Lung (tissue), 12 donors: Measurements from ENCODE around the gene MAGEH1. TPM values are rescaled to one million over a fixed set of nuclear protein-coding genes. Genes with fewer than 3 reads are reported as not detected.
A peak's percentile ranks its signal among the peaks of the same experiment; 100 is the strongest.
"Not testable (repeated sequence)": the region's sequence is repeated elsewhere in the genome, so short reads cannot be mapped to it uniquely, and the experiment has no call there.

Experiments
- ATAC-seq: fragments of 200-7000 bp; cut with Tn5 transposase; one replicate; pipeline ENCODE4 v1.9.1; 2020; ENCODE audit warnings: moderate number of reproducible peaks; ENCODE audit not compliant: insufficient read depth, low FRiP score
- DNase-seq, 3 donors: peaks; one replicate each; pipeline ENCODE4 v3.0.0-alpha.2; 2013 to 2017
- H3K27ac ChIP-seq, 2 donors: one replicate each; pipeline ENCODE4 v1.5.1; 2013; ENCODE audit warnings: mild to moderate bottlenecking in 2 of 2, moderate library complexity in 2 of 2, control low read depth in 1 of 2, inconsistent platforms in 1 of 2, low read depth in 1 of 2, low read length in 1 of 2
- H3K27me3 ChIP-seq, 3 donors: one replicate each; pipeline ENCODE4 v1.5.1; 2013; ENCODE audit warnings: low read length in 2 of 3; ENCODE audit not compliant: control insufficient read depth in 3 of 3, insufficient read depth in 3 of 3
- H3K36me3 ChIP-seq, 4 donors: one replicate each; pipeline ENCODE4 v1.5.1; 2013; ENCODE audit warnings: low read length in 4 of 4, mild to moderate bottlenecking in 1 of 4, moderate library complexity in 1 of 4; ENCODE audit not compliant: control insufficient read depth in 4 of 4, insufficient read depth in 4 of 4
- H3K4me1 ChIP-seq, 5 donors: one replicate each; pipeline ENCODE4 v1.5.1; 2013; ENCODE audit warnings: low read length in 5 of 5, mild to moderate bottlenecking in 2 of 5, moderate library complexity in 1 of 5; ENCODE audit not compliant: control insufficient read depth in 5 of 5, insufficient read depth in 5 of 5
- H3K4me3 ChIP-seq: one replicate; pipeline ENCODE4 v1.5.1; 2013; ENCODE audit warnings: mild to moderate bottlenecking, control low read depth, moderate library complexity
- H3K9ac ChIP-seq, 2 donors: one replicate each; pipeline ENCODE4 v1.5.1; 2013; ENCODE audit warnings: low read length in 2 of 2, control low read depth in 1 of 2; ENCODE audit not compliant: insufficient read depth in 1 of 2
- H3K9me3 ChIP-seq, 4 donors: one replicate each; pipeline ENCODE4 v1.5.1; 2013; ENCODE audit warnings: low read length in 3 of 4, mild to moderate bottlenecking in 1 of 4, moderate library complexity in 1 of 4; ENCODE audit not compliant: control insufficient read depth in 4 of 4, insufficient read depth in 3 of 4
- CTCF ChIP-seq: IDR thresholded peaks from 2 replicates; pipeline ENCODE4 v1.5.1; 2012; ENCODE audit warnings: mild to moderate bottlenecking; ENCODE audit errors: control extremely low read depth, extremely low read depth
- WGBS, 2 donors: extraction: QIAGEN DNeasy Blood & Tissue Kit; methylation state at CpG; one replicate each; pipeline ENCODE4 v1.1.7; 2013; 5-methylcytosine and 5-hydroxymethylcytosine counted together
- polyA plus RNA-seq, 2 donors: library from polyadenylated mRNA; stranded (reverse); fragments of 200-250 nt; gene quantifications; one replicate each; pipeline ENCODE4 v1.2.1, GENCODE V29; 2013
- total RNA-seq, 2 donors: library from RNA; depleted of rRNA in 1 of 2; stranded (reverse); fragments of >200 nt in 1 of 2; gene quantifications; one replicate each; pipeline ENCODE4 v1.2.1, GENCODE V29; 2014 to 2021
- donor health status: control.
- donor health status: control.
- donor health status: Bipolar disorder and iron deficiency.
- donor health status: healthy.
- donor health status: DM: yes; HTN: yes; CAD: no.

Gene MAGEH1
- total and polyA plus RNA-seq, 4 donors = 16.8 to 63.3 (median 24.5) TPM

DNA sequence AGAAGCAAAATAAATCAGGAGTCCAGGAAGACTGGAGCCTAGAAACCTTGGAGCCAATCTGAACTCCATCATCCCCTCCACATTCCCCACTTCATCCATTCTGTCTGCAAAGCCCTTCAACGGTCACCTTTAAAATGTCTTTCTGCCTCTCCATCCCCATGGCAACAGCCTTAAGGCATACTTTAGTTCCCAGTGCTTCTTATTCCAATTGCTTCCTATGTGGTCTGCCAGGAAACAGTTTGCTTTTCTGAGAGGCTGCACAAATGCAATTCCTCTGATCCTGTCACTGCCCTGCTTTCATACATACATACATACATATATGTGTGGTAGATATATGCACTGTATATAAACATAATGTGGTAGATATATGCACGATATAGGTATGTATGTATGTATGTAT lies 786 bp upstream of the MAGEH1 start:
- no peak for ATAC-seq
- Histone ChIP-seq H3K9me3 (peaks cover 0 to 2% (median 0%) of the 10 kb centered on the region in 4 donors), H3K4me1 (peaks cover 0 to 5% (median 0%) of the 10 kb centered on the region in 5 donors), H3K27ac (peak overlapping the region in 1 of 2 donors; percentile 17), H3K36me3 (no peaks in the 10 kb centered on the region), H3K4me3 (no peak overlapping the region), H3K9ac (peak overlapping the region in 1 of 2 donors; percentile 43), H3K27me3 (no peaks in the 10 kb centered on the region)
- no peak for TF ChIP-seq CTCF
- WGBS, 2 donors = 20 to 46% methylated on average over 2 of the region's 2 CpGs
- peak in 2 of 3 donors; percentile 43 to 51 for DNase-seq

GRCh38 chrX:55451626-55451989 lies 319 bp upstream of the MAGEH1 start:
- no peak for DNase-seq
- H3K9ac ChIP-seq = peak overlapping the region in 1 of 2 donors; percentile 43
- no peaks in the 10 kb centered on the region for H3K36me3 ChIP-seq
- peak overlapping the region; percentile 27 for H3K4me3 ChIP-seq
- TF ChIP-seq CTCF = no peak
- H3K4me1 ChIP-seq = peaks cover 0 to 5% (median 0%) of the 10 kb centered on the region in 5 donors
- WGBS, 2 donors = 2 to 39% methylated on average over 11 of the region's 11 CpGs
- no peak for ATAC-seq
- H3K27me3 ChIP-seq = no peaks in the 10 kb centered on the region
- H3K9me3 ChIP-seq = peaks cover 0 to 2% (median 0%) of the 10 kb centered on the region in 4 donors
- H3K27ac ChIP-seq = peak overlapping the region; percentile 77 to 88

GRCh38 chrX:55452833-55453124 lies 852 bp downstream of the MAGEH1 start:
- peak overlapping the region in 1 of 2 donors; percentile 88 for H3K27ac ChIP-seq
- WGBS, 2 donors = 0 to 38% methylated on average over 9 of the region's 9 CpGs
- H3K4me3 ChIP-seq = peak overlapping the region; percentile 61
- no peak for ATAC-seq
- peaks cover 0 to 2% (median 0%) of the 10 kb centered on the region in 4 donors for H3K9me3 ChIP-seq
- H3K9ac ChIP-seq = peak overlapping the region; percentile 41 to 65
- no peak for TF ChIP-seq CTCF
- no peak for DNase-seq
- H3K4me1 ChIP-seq = peaks cover 0 to 5% (median 0%) of the 10 kb centered on the region in 5 donors
- no peaks in the 10 kb centered on the region for H3K27me3 ChIP-seq
- H3K36me3 ChIP-seq = no peaks in the 10 kb centered on the region

GRCh38 chrX:55455708-55456107 lies 3.8 kb downstream of the MAGEH1 start:
- not testable (repeated sequence) for H3K9me3 ChIP-seq, H3K9ac ChIP-seq, H3K27ac ChIP-seq, H3K4me1 ChIP-seq, H3K27me3 ChIP-seq, H3K36me3 ChIP-seq, ATAC-seq, DNase-seq, H3K4me3 ChIP-seq
- no CpG with 5 or more reads among the region's 6 CpGs for WGBS, 2 donors

DNA sequence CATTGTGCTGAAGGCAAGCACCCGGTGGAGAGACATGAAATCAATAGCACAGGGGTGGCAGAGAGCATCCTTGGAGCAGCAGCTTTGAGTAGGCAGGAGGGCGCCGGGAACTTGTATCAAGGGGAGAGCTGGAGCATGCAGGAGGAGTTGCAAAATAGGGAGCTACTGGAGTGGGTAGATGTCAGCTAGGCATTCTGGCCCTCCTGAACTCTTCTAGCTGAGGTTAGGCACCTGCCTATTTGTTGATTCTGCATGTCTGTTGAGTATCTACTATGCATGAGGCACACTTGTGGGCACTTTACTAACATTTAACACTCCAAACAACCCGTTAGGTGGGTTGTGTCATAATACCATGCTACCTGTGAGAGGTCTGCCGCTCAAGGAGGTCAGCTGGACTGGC lies 7.5 kb downstream of the MAGEH1 start:
- H3K4me3 ChIP-seq, H3K36me3 ChIP-seq, DNase-seq, H3K27ac ChIP-seq, H3K4me1 ChIP-seq, H3K9me3 ChIP-seq, H3K9ac ChIP-seq, H3K27me3 ChIP-seq: not testable (repeated sequence)
- WGBS, 2 donors = no CpG with 5 or more reads among the region's 5 CpGs
- peak; percentile 54 for ATAC-seq

DNA sequence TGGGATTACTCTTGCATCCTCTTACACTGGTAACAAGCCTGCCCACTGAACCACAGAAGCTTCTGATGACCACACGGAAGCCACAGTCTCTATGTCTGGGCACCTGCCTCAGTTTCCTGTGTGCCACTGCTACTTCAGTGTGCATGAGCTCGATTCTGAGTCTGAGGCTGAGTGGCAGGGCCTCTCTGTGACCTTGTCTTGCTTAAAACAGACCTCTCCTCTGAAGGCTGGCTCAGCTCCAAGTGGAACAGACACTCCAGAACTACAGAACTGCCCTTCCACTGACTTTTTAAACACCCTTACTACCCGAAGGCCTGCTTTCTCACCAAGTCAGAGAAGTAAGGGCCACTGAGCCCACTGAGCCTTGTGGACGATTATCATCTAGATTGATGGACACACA lies 8.0 kb downstream of the MAGEH1 start:
- ATAC-seq, H3K27ac ChIP-seq, H3K9me3 ChIP-seq, H3K4me1 ChIP-seq, H3K27me3 ChIP-seq, H3K4me3 ChIP-seq, H3K9ac ChIP-seq, H3K36me3 ChIP-seq, DNase-seq: not testable (repeated sequence)
- WGBS, 2 donors = no CpG with 5 or more reads among the region's 4 CpGs
